Hindlimb muscle (tissue), 1 donor: Measurements from ENCODE around the gene FAIM. TPM values are rescaled to one million over a fixed set of nuclear protein-coding genes. Genes with fewer than 3 reads are reported as not detected.
"Not testable (repeated sequence)": the region's sequence is repeated elsewhere in the genome, so short reads cannot be mapped to it uniquely, and the experiment has no call there.

ENCODE experiments used
- DNase-seq: peaks from one replicate; pipeline ENCODE4 v3.0.0-alpha.2; 2013
- polyA plus RNA-seq: library from polyadenylated mRNA; unstranded; fragments of 120-200 nt; gene quantifications from one replicate; pipeline ENCODE4 v1.2.1, GENCODE V29; 2013; ENCODE audit not compliant: insufficient read length

FAIM gene
- polyA plus RNA-seq, 1 donor: 12.1 TPM

DNA sequence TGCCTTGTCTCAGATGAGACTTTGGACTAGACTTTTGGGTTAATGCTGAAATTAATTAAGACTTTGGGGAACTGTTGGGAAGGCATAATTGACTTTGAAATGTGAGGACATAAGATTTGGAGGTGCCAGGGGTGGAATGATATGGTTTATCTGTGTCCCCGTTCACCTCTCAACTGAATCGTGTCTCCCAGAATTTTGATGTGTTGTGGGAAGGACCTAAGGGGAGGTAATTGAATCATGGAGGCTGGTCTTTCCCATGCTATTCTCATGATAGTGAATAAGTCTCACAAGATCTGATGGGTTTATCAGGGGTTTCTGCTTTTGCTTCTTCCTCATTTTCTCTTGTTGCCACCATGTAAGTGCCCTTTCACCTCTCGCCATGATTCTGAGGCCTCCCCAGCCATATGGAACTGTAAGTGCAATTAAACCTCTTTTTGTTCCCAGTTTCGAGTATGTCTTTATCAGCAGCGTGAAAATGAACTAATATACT, 4.4 kb upstream of the FAIM start:
- DNase-seq: not testable (repeated sequence)

DNA sequence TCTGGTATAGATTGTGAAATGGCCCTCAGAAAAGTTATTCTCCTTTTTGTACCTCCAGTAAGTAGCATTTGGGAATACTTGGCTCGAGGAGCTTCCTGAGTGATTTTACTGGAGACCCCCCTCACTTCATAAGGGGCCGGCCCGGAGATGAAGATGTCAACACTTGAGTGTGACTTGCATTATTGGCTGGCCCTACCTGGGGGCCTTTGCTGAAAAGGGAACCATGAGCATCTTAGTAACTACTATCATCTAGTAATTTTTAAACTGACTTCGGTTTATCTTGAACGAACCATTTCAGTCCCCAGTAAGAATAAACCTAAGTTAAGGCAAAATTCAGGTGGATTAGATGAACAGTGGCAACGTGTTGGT, 1.3 kb downstream of the FAIM start:
- DNase-seq: no peak

DNA sequence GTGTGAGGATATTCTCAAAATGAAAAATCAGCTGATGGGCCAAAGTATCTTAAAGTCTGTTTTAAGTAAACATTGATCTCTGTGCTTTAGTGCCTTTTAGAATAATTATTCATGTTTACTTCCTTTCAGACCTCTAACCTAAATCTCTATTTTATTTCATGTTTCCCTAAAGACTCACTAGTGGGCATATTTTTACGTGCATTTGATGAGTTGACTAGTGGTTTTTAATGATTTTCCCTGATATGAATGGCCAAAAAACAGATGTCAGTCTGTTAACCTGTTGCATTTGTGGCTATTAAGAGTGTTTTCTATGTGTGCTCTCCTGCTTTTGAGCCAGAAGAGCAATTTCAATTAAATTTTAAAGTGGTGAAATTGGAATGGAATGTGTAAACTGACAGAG, 6.9 kb downstream of the FAIM start:
- DNase-seq: no peak

DNA sequence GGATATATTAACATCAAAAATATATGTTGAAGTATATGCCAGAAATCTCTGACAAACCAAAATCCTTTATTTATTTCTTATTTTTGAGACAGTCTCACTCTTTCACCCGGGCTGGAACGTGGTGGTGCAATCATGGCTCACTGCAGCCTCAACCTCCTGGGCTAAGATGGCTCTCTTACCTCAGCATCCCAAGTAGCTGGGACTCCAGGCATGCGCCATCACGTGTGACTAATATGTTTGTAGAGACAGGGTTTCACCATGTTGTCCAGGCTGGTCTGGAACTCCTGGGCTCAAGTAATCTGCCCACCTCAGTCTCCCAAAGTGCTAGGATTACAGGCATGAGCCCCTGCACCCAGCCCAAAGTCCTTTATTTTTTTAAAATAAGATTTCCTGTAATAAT, 11.9 kb downstream of the FAIM start:
- DNase-seq: no peak

DNA sequence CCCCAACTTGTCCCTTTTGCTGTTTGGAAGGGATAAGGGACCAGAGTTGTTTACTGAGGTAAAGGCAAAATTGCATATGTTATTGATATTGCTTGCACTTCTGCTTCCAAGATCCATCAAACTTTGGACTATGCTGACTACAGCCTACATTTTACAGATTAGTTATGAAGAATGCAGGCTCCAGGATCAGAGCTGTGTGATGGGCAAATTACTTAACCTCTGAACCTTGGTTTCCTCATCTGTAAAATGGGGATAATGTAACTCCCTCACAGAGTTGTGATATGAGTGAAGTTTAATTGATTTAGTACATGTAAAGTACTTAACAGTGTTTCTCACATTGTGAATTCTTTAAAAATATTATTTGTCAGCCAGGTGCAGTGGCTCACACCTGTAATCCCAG, 15.9 kb downstream of the FAIM start:
- no peak for DNase-seq

DNA sequence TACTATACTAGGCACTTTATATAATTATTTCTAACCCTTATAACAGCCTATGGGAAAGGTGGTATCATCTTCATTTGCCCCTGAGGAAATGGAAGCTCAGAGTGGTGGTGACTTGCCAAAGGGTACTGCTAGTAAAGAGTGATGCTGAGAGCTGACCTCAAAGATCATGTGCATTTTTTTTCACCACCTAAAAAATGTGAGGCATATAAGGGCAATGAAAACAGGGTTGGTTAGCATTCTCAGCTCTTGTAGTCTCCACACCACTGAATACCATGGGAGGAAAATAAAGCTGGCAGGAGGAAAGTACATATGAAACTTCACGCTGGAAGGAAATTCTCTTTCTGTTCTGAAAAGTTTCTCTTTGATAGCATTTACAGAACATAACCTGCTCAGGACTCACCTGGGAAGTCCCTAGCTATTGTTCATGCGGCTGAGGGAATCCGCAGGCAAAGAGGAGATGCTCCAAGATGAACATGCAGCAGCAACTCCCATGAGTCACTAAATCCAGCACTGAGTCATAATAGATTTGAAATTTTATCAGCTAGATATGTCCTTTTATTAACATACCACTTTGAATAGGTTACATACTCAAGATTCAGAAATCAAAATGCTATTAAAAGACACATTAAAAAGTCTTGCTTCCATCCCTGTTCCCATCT, 17.3 kb downstream of the FAIM start:
- no peak for DNase-seq

DNA sequence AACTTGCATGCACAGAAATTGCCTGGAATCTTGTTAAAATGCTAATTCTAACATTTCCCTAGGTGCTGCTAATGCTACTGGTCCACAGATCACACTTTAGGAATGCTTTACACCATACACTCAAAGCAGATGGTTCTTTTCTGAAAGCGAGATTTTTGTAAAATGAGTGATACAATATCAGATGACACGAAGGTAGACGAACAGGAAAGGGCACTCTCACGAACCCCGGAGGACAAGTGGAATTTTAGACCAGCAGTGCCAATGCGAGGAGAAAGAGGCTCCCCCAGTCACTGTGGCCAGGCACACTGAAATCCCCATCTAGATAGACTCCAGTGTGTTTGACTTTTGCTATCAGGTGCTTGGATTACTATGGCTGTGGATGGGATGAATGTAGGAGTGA, 21.0 kb downstream of the FAIM start:
- no peak for DNase-seq

DNA sequence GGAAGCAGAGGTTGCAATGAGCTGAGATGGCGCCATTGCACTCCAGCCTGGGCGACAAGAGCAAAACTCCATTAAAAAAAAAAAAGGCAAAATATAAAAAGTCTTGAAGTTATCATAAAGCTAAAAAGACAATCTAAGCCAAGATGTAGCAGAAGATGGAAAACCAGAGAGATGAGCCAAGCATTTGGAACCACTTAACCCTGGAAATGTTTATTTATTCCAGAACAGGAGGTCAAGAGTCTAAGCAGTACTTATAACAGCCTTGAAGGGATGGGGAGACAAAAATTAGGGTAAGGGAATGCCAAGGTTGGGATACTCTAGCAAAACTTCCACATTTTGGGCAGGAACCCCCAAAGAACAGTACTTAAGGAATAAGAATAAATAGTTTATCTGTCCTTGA, 30.1 kb downstream of the FAIM start:
- DNase-seq: peak; percentile 27

DNA sequence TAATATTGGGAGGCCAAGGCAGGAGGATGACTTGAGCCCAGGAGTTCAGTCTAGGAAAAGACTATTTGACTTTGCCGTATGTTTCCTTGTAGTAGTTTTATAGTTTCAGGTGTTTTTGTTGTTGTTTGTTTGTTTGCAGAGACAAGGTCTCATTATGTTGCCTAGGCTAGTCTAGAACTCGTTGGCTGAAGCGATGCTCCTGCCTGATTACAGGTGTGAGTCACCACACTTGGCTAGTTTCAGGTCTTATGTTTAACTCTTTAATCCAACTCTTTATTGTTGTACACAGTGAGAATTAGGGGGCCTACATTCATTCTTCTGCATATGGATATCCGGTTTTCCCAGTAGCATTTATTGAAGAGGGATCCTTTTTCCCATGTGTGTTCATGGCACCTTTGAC, 32.0 kb downstream of the FAIM start:
- no peak for DNase-seq

DNA sequence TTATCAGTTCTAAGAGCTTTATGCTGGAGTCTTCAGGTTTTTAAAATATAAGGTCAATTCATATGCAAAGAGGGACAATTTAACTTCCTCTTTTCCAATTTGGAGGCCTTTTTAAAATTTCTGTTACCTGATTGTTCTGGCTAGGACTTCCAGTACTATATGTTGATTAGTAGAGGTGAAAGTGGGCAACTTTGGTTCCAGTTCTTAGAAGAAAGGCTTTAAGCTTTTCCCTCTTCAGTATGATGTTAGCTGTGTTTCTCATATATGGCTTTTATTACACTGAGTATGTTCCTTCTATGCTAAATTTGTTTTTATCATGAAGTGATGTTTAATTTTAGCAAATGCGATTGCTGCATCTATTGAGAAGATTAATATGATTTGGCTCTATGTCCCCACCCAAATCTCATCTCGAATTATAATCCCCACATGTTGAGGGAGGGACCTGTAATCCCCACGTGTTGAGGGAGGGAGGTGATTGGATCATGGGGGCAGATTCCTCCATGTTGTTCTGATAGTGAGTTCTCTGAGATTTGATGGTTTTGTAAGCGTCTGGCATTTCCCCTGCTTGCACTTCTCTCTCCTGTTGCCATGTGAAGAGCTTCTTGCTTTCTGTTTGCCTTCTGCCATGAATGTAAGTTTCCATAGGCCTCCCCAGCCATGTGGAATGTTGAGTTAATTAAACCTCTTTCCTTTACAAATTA, 33.8 kb downstream of the FAIM start:
- no peak for DNase-seq

DNA sequence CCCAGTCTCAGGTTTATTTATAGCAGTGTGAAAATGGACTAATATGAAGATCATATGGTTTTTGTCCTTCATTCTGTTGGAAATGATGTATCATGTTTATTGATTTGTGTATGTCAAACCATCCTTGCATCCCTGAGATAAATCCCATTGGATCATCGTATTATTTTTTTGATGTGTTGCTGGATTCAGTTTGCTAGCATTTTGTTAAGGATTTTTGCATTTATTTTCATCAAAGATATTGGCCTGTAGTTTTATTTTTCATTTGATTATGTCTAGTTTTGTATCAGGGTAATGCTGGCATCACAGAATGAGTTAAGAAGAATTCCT, 34.3 kb downstream of the FAIM start:
- DNase-seq: no peak

DNA sequence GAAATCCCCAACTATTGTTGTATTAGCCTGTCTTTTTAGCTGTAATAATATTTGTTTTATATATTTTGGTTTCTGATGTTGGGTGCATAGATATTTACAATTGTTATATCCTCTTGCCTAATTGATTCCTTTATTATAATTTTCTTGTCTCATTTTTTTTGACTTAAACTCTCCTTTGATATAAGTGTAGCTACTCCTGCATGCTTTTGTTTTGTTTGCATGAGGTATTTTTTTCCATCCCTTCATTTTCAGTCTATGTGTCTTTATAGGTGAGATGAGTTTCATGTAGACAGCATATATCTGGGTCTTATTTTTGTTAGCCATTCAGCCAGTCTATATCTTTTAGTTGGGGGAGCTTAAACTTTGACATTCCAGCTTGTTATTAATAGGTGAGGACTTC, 37.4 kb downstream of the FAIM start:
- DNase-seq: no peak

DNA sequence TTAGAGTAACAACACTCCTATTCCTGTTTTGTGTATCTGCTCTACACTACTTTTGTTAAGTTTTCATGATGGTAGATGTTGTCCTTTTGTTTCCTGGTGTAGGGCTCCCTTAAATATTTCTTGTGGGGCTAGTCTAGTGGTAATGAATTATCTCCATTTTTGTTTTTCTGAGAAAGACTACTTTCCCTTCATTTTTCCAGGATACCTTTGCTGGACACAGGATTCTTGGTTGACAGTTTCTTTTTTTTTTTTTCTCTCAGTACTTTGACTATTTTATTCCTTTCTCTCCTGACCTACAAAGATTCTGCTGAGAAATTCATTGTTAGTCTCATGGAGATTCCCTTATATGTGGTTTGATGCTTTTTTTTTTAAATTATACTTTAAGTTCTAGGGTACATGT, 37.9 kb downstream of the FAIM start:
- no peak for DNase-seq

DNA sequence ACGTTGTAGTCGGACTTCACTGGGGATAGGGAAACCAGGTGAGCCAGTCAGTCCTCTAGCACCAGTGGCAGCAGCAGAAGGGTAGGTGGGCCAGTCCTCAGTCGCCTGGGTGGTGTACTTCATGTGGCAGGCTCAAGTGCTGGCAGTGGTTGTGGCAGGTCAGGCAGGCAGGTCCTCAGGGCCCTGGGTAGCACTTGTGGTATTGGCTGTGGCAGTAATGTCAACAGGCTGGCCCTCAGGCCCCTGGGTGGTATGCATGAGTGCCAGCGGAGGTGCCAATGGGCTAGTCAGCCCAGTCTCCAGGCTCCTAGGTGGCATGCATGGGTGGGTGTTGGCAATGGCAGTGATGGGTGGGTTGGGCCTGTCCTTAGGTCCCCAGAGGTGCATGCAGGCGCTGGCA, 40.6 kb downstream of the FAIM start:
- no peak for DNase-seq

DNA sequence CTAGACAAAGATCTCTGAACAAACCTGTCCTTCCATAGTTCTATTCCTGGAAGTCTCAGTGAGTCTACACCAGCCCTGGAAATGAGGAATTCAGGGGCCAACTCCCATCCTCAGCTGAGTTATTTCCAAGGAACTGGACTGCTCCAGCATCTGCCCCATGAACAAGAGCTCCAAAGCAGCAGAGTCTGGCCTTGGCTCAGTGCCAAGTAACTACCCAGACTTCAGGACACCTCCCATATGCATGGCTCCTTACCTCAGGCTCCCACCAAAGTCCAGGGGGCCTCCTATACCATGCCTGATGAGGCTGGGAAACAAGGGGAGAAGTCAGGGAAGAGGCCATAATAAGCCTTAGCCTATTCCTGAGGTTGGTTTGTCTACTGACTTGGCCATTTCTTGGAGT, 45.0 kb downstream of the FAIM start:
- DNase-seq: no peak

DNA sequence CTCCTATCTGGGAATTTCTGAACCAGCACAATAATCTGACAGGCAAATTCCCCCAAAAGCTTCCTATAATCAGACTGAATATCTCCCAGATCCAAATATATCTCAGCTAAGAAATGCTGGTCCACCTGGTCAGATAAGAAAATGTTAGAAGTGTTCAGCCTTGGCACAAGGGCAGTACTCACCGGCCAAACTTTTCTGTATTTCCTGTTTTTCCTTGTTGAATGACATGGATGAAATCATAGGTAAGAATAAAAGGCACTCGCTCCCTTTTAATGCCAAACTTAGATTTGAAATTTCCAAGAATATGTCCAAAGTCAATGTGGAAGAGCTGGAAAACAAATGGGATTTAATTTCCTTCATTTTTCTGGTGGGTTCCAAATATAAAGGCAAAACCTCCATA, 48.9 kb downstream of the FAIM start:
- no peak for DNase-seq

DNA sequence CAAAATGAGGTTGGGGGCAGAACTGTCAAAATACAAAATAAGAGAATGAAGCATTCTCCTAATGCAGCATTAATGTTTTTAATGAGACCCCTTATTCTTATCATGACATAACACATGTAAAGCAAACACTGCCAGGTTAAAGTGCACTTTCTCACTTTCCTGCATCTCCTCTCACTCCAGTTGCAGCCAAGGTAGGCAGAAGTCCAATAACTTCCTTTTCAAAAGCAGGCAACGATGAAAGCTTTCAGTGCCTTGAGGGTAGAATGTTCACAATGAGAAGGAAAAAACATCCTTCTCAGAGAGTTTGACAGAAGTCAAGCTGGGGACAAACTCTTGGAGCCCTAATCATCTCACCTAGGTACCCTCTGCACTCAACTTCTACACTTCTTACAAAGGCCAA, 59.5 kb downstream of the FAIM start:
- DNase-seq: no peak

DNA sequence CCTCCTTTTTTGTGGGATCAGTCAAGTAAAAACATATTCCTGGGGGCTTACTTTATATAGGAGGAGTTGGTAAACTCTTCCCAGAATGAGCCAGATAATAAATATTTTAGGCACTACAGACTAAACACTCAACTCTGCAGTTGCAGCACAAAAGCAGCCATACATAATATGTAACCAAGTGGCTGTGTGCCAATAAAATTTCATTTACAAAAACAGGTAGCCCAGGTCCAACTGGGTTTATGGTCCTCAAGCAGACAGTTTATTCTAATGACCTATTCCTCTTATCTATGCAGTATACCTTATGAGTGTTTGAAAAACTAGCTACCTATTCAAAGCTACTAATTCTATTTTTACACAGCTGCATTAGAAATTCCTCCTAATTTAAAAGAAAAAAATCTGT, 61.8 kb downstream of the FAIM start:
- DNase-seq: no peak

DNA sequence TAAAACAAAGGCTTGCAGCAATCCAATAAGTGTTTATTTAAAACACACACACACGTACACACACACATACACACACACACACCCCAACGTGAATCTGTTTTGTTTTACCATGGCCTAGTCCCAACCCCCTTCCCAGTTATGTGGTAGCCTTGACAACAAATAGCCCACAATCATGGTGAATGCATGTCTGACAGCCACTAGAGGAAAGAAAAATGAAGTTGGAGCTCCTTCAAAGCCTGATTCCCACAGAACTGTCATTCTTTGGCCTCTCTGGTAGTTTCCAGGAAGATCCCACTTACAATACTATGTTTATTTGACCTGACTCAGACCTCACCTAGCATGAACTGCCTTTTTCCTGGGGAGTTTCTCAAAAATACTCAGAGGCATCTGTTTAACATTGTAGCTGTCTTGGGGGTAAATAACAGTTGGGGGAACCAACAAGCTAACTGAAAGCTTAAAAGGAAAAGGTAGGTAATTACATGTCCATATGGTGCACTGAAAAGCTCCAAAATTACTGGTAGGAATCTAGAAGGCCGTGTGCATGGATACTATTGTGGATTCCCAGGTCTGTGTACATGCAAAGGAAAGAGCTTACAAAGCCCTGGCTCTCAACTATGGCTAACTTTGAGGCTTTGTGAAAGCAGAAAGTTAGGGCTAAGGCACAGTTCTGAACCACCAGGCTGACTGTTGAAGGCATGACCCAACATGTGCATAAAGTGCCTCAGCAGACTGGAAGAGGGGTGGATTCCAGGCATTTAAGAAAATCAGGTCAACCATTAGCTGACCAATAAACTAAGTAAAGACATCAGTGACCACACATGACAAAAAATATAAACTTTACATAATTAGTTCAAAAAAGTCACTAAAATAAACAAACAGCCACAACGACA, 65.3 kb downstream of the FAIM start:
- no peak for DNase-seq

DNA sequence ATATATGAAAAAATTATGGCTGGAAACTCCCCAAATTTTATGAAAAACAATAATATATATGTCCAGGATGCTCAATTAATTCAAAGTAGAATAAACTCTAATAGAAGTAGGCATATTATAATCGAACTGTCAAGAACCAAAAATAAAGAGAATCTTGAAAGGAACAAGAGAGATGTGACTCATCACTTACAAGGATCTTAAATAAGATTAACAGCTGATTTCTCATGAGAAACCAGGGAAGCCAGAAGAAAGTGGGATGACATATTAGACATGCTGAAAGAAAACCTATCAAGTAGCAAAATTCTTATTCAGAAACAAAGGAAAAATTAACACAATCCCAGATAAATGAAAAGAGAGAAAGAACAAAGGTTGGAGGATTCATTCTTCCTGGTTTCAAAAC, 66.8 kb downstream of the FAIM start:
- DNase-seq: no peak

DNA sequence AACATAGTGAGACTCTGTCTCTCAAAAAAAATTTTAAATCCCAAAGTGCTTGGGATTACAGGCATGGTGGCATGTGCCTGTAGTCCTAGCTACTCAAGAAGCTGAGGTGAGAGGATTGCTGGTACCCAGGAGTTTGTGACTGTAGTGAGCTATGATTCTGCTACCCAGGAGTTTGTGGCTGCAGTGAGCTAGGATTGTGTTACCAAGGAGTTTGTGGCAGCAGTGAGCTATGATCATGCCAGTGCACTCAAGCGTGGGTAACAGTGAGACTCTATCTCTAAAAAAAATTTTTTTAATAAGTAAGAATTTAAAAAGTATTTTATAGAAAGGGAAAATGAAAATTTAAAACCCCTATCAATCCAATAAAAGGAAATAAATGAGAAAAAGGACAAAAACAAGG, 69.5 kb downstream of the FAIM start:
- DNase-seq: no peak

DNA sequence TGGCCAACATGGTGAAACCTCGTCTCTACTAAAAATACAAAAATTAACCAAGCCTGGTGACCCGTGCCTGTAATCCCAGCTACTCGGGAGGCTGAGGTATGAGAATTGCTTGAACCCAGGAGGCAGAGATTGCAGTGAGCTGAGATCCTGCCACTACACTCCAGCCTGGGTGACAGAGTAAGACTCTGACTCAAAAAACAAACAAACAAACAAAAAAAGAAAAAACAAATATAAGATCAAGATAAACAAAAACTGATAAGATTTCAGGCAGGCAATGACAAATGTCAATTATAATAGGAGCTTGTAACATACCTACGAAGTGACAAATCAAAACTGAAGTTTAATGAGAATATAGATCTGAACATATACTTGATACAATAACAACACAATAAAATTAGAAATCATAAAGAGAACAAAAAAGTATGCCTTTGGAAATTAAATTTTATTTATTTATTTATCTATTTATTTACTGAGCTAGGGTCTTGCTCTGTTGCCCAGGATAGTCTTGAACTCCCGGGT, 70.4 kb downstream of the FAIM start:
- no peak for DNase-seq

DNA sequence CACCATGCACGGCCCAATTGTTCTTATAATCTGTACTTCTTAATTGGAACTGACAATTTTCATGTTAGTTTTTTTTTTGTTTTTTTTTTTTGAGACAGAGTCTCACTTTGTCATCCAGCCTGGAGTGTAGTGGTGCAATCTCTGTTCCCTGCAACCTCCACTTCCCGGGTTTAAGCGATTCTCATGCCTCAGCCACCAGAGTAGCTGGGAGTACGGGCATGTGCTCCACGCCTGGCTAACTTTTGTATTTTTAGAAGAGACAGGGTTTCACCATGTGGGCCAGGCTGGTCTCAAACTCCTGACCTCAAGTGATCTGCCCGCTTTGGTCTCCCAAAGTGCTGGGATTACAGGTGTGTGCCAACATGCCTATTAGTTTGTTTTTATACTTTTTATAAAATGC, 72.4 kb downstream of the FAIM start:
- DNase-seq: not testable (repeated sequence)
